K562 (cell line): ENCODE results near the gene ZFP92. TPM values are rescaled to one million over a fixed set of nuclear protein-coding genes. Genes with fewer than 3 reads are reported as not detected.

Experiments
- ATAC-seq: fragments of 200-7000 bp; cut with Tn5 transposase; 3 replicates; pipeline ENCODE4 v1.9.1; 2020; ENCODE audit warnings: moderate library complexity
- BruUV-seq: library from RNA; stranded (reverse); fragments of 400-500 nt; replicated peaks from 2 replicates; lab custom pipeline; 2021; lab: Mats Ljungman, UMichigan
- CTCF ChIA-PET: fragments of 300-600 bp; formaldehyde crosslinking; extraction: SDS; loops from one replicate; lab custom pipeline; 2021; ENCODE audit warnings: low intra/inter-chr PET ratio; lab: Yijun Ruan, JAX
- POLR2A ChIA-PET: fragments of 300-600, 350-650 bp; sonication (Branson Sonifier 250); formaldehyde crosslinking; extraction: SDS; loops from one replicate; lab custom pipeline; 2021; ENCODE audit warnings: antibody characterized with exemption, inconsistent platforms; lab: Yijun Ruan, JAX
- DNase-seq, 4 experiments: peaks; one replicate each; pipeline versions ENCODE4 v3.0.0 to v3.0.0-alpha.2; 2011 to 2018; ENCODE audit warnings: low spot score in 3 of 4, mixed read lengths in 3 of 4; ENCODE audit errors: extremely low read depth in 1 of 4
- FAIRE-seq: peaks from 2 replicates; lab custom pipeline; 2011; peaks lifted over from hg19 to GRCh38; lab: Jason Lieb, UNC
- H2AFZ ChIP-seq: 2 replicates; pipeline ENCODE4 v1.6.0; 2011; ENCODE audit warnings: low read depth, low read length, control low read depth, inconsistent platforms
- H3K27ac ChIP-seq: fragments of 200-600 bp; 3 replicates; pipeline ENCODE4 v1.8.0; 2011; ENCODE audit warnings: low read depth, mild to moderate bottlenecking, control low read depth, inconsistent platforms, low read length, moderate library complexity, mixed read lengths; ENCODE audit errors: extremely low read depth
- H3K27me3 ChIP-seq, 2 experiments: fragments of 300-600 bp in 1 of 2; 2 replicates in 1 of 2; 3 replicates in 1 of 2; pipeline versions ENCODE4 v1.6.0 to v1.8.0; 2011; ENCODE audit warnings: inconsistent platforms in 2 of 2, low read length in 2 of 2, mild to moderate bottlenecking in 1 of 2, mixed read lengths in 1 of 2, moderate library complexity in 1 of 2; ENCODE audit not compliant: control insufficient read depth in 2 of 2, insufficient read depth in 2 of 2
- H3K36me3 ChIP-seq: fragments of 300-600 bp; 3 replicates; pipeline ENCODE4 v1.8.0; 2011; ENCODE audit warnings: mild to moderate bottlenecking, low read length, inconsistent platforms; ENCODE audit not compliant: control insufficient read depth, insufficient read depth
- H3K4me1 ChIP-seq, 2 experiments: fragments of 200-600 bp in 1 of 2; replicated peaks in 1 of 2; 2 replicates in 1 of 2; 3 replicates in 1 of 2; pipeline versions ENCODE4 v1.5.1 to v1.8.0; 2011; ENCODE audit warnings: inconsistent platforms in 2 of 2, low read length in 2 of 2, mild to moderate bottlenecking in 1 of 2, mixed read lengths in 1 of 2, moderate library complexity in 1 of 2; ENCODE audit not compliant: control insufficient read depth in 2 of 2, insufficient read depth in 2 of 2
- H3K4me2 ChIP-seq: 2 replicates; pipeline ENCODE4 v1.6.1; 2011; ENCODE audit warnings: low read length, control low read depth, inconsistent platforms, mixed read lengths; ENCODE audit not compliant: insufficient read depth
- H3K4me3 ChIP-seq: fragments of 200-600 bp; sonication (generic), shearing (Covaris generic); 2 replicates; pipeline ENCODE4 v1.5.1; 2016; ENCODE audit warnings: control low read depth, inconsistent platforms
- H3K79me2 ChIP-seq: fragments of 200-600 bp; 3 replicates; pipeline ENCODE4 v1.8.0; 2011; ENCODE audit warnings: low read length, inconsistent platforms; ENCODE audit not compliant: control insufficient read depth, insufficient read depth
- H3K9ac ChIP-seq, 2 experiments: 2 replicates each; pipeline versions ENCODE4 v1.6.0 to v1.6.1; 2011; ENCODE audit warnings: low read depth in 2 of 2, low read length in 2 of 2, control low read depth in 1 of 2, inconsistent platforms in 1 of 2, mild to moderate bottlenecking in 1 of 2, mixed read lengths in 1 of 2; ENCODE audit not compliant: insufficient read depth in 1 of 2
- H3K9me1 ChIP-seq: one replicate; pipeline ENCODE4 v1.6.0; 2011; ENCODE audit warnings: inconsistent platforms, mild to moderate bottlenecking, low read length, moderate library complexity; ENCODE audit not compliant: control insufficient read depth, insufficient read depth
- H3K9me3 ChIP-seq: replicated peaks from 2 replicates; pipeline ENCODE4 v1.5.1; 2011; ENCODE audit warnings: low read depth, low read length, inconsistent platforms; ENCODE audit not compliant: control insufficient read depth, insufficient read depth
- H4K20me1 ChIP-seq: replicated peaks from 2 replicates; pipeline ENCODE4 v1.6.1; 2011; ENCODE audit warnings: low read length, inconsistent platforms, mixed read lengths; ENCODE audit not compliant: control insufficient read depth, insufficient read depth
- CHD4 ChIP-seq: fragments of 200-600 bp; sonication (generic); IDR thresholded peaks from 3 replicates; pipeline ENCODE4 v1.6.1; 2012; ENCODE audit warnings: low read depth, mild to moderate bottlenecking, mixed read lengths, low read length, inconsistent platforms; ENCODE audit not compliant: insufficient read depth, insufficient replicate concordance, poor library complexity, severe bottlenecking
- FOXA3 ChIP-seq, 2 experiments: fragments of 450-650 bp in 1 of 2; sonication (generic) in 1 of 2; formaldehyde crosslinking; IDR thresholded peaks in 1 of 2; conservative IDR thresholded peaks in 1 of 2; 2 replicates each; pipeline versions ENCODE4 v1.4.0 to v1.8.0; 2020 to 2022; ENCODE audit warnings: mild to moderate bottlenecking in 2 of 2, missing genetic modification reagents in 1 of 2
- SP1 ChIP-seq: sonication (generic); formaldehyde crosslinking; IDR thresholded peaks from 2 replicates; pipeline ENCODE4 v1.8.1; 2022; ENCODE audit warnings: mild to moderate bottlenecking, missing genetic modification reagents
- U2AF1 ChIP-seq: fragments of 200-400 bp; formaldehyde crosslinking; optimal IDR thresholded peaks from 2 replicates; pipeline ENCODE3; 2017; ENCODE audit warnings: mild to moderate bottlenecking, low read depth, low read length, moderate library complexity
- XRCC4 ChIP-seq: IDR thresholded peaks from one replicate; pipeline ENCODE4 v1.6.1; 2011; ENCODE audit not compliant: insufficient read depth, insufficient read length; ENCODE audit errors: extremely low read depth
- ZNF583 ChIP-seq: fragments of 250-450 bp; sonication (Bioruptor Pico); IDR thresholded peaks from 2 replicates; pipeline ENCODE4 v1.4.0; 2020
- ZNF699 ChIP-seq: fragments of 250-450 bp; sonication (Bioruptor Pico); IDR thresholded peaks from 2 replicates; pipeline ENCODE4 v1.8.0; 2021; ENCODE audit warnings: mild to moderate bottlenecking, moderate library complexity; ENCODE audit not compliant: insufficient replicate concordance
- WGBS: fragments of 100-300 bp; shearing (Covaris generic); methylation state at CpG from one replicate; pipeline ENCODE4 v1.1.6; 2016; ENCODE audit warnings: low coverage, mixed read lengths; ENCODE audit not compliant: insufficient coverage; ENCODE audit errors: missing lambda C conversion rate; 5-methylcytosine and 5-hydroxymethylcytosine counted together
- in situ Hi-C: fragments of 300-500 bp; cut with MboI; formaldehyde crosslinking; loops from 4 replicates; pipeline ENCODE4 v1.15.0; 2018; ENCODE audit warnings: inconsistent platforms, mixed read lengths
- intact Hi-C: fragments of 100-400 bp; cut with micrococcal nuclease; formaldehyde crosslinking; loops from 2 replicates; pipeline ENCODE4 v1.14.2; 2022
- polyA plus RNA-seq, 8 experiments: library from polyadenylated mRNA; depleted of rRNA in 4 of 8; stranded (reverse) in 5 of 8; unstranded in 3 of 8; fragments of >200 nt; fragmentation: Nextera tagmentation in 2 of 8; fragmentation: Illumina TruSeq in 1 of 8; extraction: Ambion mirVana in 2 of 8; extraction: Trizol in 1 of 8; gene quantifications; 2 replicates each; pipeline versions ENCODE4 v1.2.1 to v1.2.3, GENCODE V29; 2011 to 2014; ENCODE audit warnings: inconsistent platforms in 1 of 8, missing spikeins in 1 of 8
- total RNA-seq, 7 experiments: library from RNA; depleted of rRNA in 6 of 7; stranded (reverse); fragments of >200 nt in 6 of 7; fragmentation: Illumina TruSeq in 2 of 7; extraction: Trizol in 2 of 7; gene quantifications; 2 replicates each; pipeline versions ENCODE4 v1.2.1 to v1.2.3, GENCODE V29; 2011 to 2021; ENCODE audit warnings: low replicate concordance in 1 of 7

The ZFP92 gene
- total and polyA plus RNA-seq, 9 of the 15 experiments (the other 6 are each of a cell fraction or from before 2014, with no cell fraction given), result 0.32 to 3.3 (median 1.8) TPM

DNA sequence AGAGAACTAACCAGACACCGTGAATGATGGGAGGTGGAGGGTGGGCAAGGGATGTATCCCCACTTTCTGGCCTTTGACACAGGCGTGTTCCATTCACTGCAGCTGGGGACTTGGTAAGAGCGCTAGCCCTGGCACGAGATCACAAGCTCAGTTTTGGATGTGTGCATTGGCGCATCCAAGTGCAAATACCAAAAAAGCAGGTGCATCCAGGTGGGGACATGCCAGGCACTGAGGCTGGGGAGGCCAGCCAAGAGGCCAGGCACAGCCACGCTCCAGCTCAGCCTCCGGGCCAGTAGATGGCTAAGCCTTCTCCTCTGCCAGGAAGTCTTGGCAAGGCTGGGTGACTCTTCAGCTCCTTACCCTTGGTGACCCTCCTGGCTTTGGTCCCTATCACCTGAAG, 4.4 kb upstream of the ZFP92 start:
- FAIRE-seq, result no peak
- no peak for ATAC-seq
- H3K9me3 ChIP-seq, result no peaks in the 10 kb centered on the region
- no peak overlapping the region for H3K27ac ChIP-seq
- H3K36me3 ChIP-seq, result no peaks in the 10 kb centered on the region
- no peak overlapping the region for H3K4me3 ChIP-seq
- TF ChIP-seq ZNF699 (CRISPR knock-in tag) (no peak), CHD4 (no peak), XRCC4 (no peak), ZNF583 (CRISPR knock-in tag) (no peak), U2AF1 (no peak), FOXA3 (CRISPR knock-in tag; conservative IDR thresholded peaks at IDR 0.05 in 1 of 2, IDR thresholded peaks at IDR 0.05 in 1 of 2) (no peak), SP1 (CRISPR knock-in tag) (no peak)
- H3K79me2 ChIP-seq, result peaks cover 5% of the 10 kb centered on the region
- peak overlapping the region in 1 of 2 experiments; percentile 17; a peak in 1 of 4 replicates for H3K9ac ChIP-seq
- H4K20me1 ChIP-seq, result no peaks in the 10 kb centered on the region
- CTCF ChIA-PET, result no interaction called here
- H3K27me3 ChIP-seq, result no peaks in the 10 kb centered on the region
- POLR2A ChIA-PET, result interaction anchor here (1.2 kb wide), 1 partner anchor 20 kb away, joined by 4 read pairs; no protein-coding TSS in a partner anchor
- WGBS, result 57% methylated on average over 4 of the region's 7 CpGs
- H2AFZ ChIP-seq, result no peak overlapping the region
- no peak for DNase-seq
- intact Hi-C loops, result no loop called here
- no peak overlapping the region for H3K4me2 ChIP-seq
- H3K4me1 ChIP-seq, result peaks cover 11 to 43% of the 10 kb centered on the region in 2 experiments; a peak in 4 of 5 replicates
- BruUV-seq, result no TSS peak
- no peaks in the 10 kb centered on the region for H3K9me1 ChIP-seq
- in situ Hi-C loops, result no loop called here
